Activated T-cell treated with anti-CD3 and anti-CD28 coated beads, Interleukin-2, amount 50 U/mL, for 72 hours (primary cell): Measurements from ENCODE around the gene KIF26B. TPM values are rescaled to one million over a fixed set of nuclear protein-coding genes. Genes with fewer than 3 reads are reported as not detected.

ENCODE experiments used
- ATAC-seq, 2 donors: fragments of 150-1000 bp; cut with Tn5 transposase; replicated peaks in 1 of 2; 2 replicates each; pipeline ENCODE4 v1.10.0; 2021; ENCODE audit warnings: moderate library complexity in 2 of 2, mild to moderate bottlenecking in 1 of 2
- DNase-seq, 2 donors: peaks; one replicate each; pipeline ENCODE4 v3.0.0; 2021 to 2022; ENCODE audit warnings: mixed read lengths in 1 of 2
- H3K27ac Mint-ChIP-seq: one replicate; pipeline ENCODE4 v1.8.0; 2022; ENCODE audit warnings: mild to moderate bottlenecking, moderate library complexity, mixed read lengths
- H3K27me3 Mint-ChIP-seq: one replicate; pipeline ENCODE4 v1.8.0; 2022; ENCODE audit warnings: low read depth, mixed read lengths
- H3K36me3 Mint-ChIP-seq, 2 donors: one replicate each; pipeline ENCODE4 v1.8.0; 2022; ENCODE audit warnings: mixed read lengths in 2 of 2, mild to moderate bottlenecking in 1 of 2; ENCODE audit not compliant: insufficient read depth in 2 of 2
- H3K4me1 Mint-ChIP-seq: one replicate; pipeline ENCODE4 v1.8.0; 2022; ENCODE audit warnings: low read depth, mixed read lengths
- H3K4me3 Mint-ChIP-seq, 2 donors: one replicate each; pipeline ENCODE4 v1.8.0; 2022; ENCODE audit warnings: mild to moderate bottlenecking in 2 of 2, mixed read lengths in 2 of 2, moderate library complexity in 2 of 2
- H3K9me3 Mint-ChIP-seq, 2 donors: one replicate each; pipeline ENCODE4 v1.8.0; 2022; ENCODE audit warnings: mixed read lengths in 2 of 2
- total RNA-seq, 2 donors: library from RNA; stranded (reverse); gene quantifications; one replicate each; pipeline ENCODE4 v1.2.3, GENCODE V29; 2022

KIF26B gene
- total RNA-seq, 2 donors from 2014 or later = 0.25 to 0.34 TPM

- H3K36me3 Mint-ChIP-seq = no peaks in the 10 kb centered on the region
- H3K9me3 Mint-ChIP-seq = no peaks in the 10 kb centered on the region
- H3K27me3 Mint-ChIP-seq = no peaks in the 10 kb centered on the region
Observed at GRCh38 chr1:245457562-245457961, 302.8 kb downstream of the KIF26B start.

DNA sequence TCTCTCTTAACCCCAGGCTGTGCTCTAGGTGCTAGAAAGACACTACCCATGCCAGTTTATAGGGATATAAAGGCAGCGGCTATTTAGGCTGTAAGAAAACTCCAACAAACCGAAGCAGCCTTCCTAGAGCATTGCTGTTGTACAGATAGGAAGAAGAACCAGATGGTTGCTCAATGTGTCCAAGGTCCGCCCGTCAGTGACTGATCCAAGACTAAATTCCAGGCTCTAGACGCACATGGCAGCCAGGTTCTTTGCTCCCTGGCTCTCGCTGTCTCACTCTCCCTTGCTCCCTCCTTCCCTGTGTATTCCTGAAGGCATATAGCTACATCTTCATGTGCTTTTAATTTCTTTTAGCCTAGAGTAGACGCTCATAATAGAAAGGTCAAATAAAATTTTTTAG, 303.4 kb downstream of the KIF26B start:
- H3K4me3 Mint-ChIP-seq = no peak overlapping the region
- H3K27ac Mint-ChIP-seq = no peak overlapping the region
- no peaks in the 10 kb centered on the region for H3K4me1 Mint-ChIP-seq
- ATAC-seq = no peak
- no peaks in the 10 kb centered on the region for H3K9me3 Mint-ChIP-seq
- H3K36me3 Mint-ChIP-seq = no peaks in the 10 kb centered on the region
- H3K27me3 Mint-ChIP-seq = no peaks in the 10 kb centered on the region
- DNase-seq = no peak

More at GRCh38 chr1:245457562-245457961, 302.8 kb downstream of the KIF26B start:
- Mint-ChIP-seq H3K27ac (no peak overlapping the region), H3K4me1 (no peaks in the 10 kb centered on the region), H3K4me3 (no peak overlapping the region)
- no peak for ATAC-seq
- no peak for DNase-seq

DNA sequence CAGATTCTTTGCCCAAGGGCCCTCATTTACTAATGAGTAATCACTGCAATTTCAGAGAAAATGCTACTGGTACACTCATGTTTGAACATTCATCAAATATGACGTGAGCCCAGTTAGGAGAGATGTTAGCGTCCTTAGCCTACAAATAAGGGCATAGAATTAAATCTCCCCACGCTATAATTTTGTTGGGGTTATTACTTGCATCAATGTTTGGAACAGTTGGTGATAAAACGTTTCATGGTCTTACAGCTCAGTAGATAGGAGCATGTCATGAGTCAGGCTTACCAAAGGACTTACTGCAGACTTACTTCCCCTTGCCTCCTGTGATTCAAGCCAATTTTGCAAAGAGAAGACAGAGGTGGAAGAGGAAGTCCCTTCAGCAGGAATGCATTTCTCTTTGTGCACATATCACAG, 304.0 kb downstream of the KIF26B start:
- H3K4me3 Mint-ChIP-seq = no peak overlapping the region
- H3K27ac Mint-ChIP-seq = no peak overlapping the region
- DNase-seq (no peak), ATAC-seq (no peak)
- peaks cover 0 to under 1% of the 10 kb centered on the region in 2 donors for H3K9me3 Mint-ChIP-seq
- no peaks in the 10 kb centered on the region for H3K36me3 Mint-ChIP-seq
- no peaks in the 10 kb centered on the region for H3K27me3 Mint-ChIP-seq
- H3K4me1 Mint-ChIP-seq = no peaks in the 10 kb centered on the region

GRCh38 chr1:245459621-245460020, 304.8 kb downstream of the KIF26B start:
- Mint-ChIP-seq H3K27me3 (no peaks in the 10 kb centered on the region), H3K36me3 (peaks cover 0 to 4% of the 10 kb centered on the region in 2 donors), H3K4me3 (no peak overlapping the region), H3K27ac (no peak overlapping the region), H3K4me1 (no peaks in the 10 kb centered on the region), H3K9me3 (peaks cover 4 to 6% of the 10 kb centered on the region in 2 donors)
- DNase-seq (no peak), ATAC-seq (no peak)

DNA sequence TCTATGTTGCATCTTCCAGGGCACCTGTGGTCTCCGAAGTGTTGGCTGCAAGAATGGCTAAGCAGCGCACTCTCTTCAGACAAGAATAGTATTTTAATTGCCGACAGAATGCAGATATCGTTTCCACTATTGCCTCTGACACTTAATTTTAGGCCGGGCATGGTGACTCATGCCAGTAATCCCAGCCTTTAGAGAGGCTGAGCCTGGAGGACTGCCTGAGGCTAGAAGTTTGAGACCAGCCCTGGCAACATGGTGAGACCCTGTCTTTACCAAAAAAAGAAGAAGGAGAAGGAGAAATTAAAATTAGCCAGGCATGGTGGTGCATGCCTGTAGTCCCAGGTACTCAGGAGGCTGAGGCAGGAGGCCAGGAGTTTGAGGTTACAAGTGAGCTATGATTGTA, 306.9 kb downstream of the KIF26B start:
- DNase-seq (no peak), ATAC-seq (no peak)
- peaks cover 4 to 6% of the 10 kb centered on the region in 2 donors for H3K9me3 Mint-ChIP-seq
- peaks cover 0 to 4% of the 10 kb centered on the region in 2 donors for H3K36me3 Mint-ChIP-seq
- no peaks in the 10 kb centered on the region for H3K27me3 Mint-ChIP-seq
- no peaks in the 10 kb centered on the region for H3K4me1 Mint-ChIP-seq
- H3K4me3 Mint-ChIP-seq = no peak overlapping the region
- no peak overlapping the region for H3K27ac Mint-ChIP-seq

DNA sequence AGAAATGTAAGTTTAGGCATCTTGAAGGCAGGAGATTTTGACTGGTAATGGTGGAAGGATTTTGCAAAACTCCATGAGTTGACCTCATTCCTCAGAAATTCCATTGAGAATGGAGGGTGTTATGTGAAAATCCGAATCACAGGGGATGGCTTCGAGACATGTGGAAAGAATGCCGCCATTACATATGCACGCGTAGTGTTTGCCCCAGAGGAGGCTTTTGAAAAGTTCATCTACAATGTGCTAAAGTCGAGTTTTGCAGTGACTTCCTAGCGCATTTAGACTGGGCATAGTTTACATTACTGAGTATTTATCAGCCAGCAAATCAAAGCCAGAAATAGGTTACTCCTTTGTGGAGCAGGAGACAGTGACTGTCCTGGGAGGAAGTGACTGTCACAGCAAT, 307.4 kb downstream of the KIF26B start:
- H3K27me3 Mint-ChIP-seq = no peaks in the 10 kb centered on the region
- peaks cover 4 to 6% of the 10 kb centered on the region in 2 donors for H3K9me3 Mint-ChIP-seq
- no peak for ATAC-seq
- H3K4me1 Mint-ChIP-seq = no peaks in the 10 kb centered on the region
- H3K36me3 Mint-ChIP-seq = peaks cover 0 to 4% of the 10 kb centered on the region in 2 donors
- H3K4me3 Mint-ChIP-seq = no peak overlapping the region
- DNase-seq = no peak
- no peak overlapping the region for H3K27ac Mint-ChIP-seq

DNA sequence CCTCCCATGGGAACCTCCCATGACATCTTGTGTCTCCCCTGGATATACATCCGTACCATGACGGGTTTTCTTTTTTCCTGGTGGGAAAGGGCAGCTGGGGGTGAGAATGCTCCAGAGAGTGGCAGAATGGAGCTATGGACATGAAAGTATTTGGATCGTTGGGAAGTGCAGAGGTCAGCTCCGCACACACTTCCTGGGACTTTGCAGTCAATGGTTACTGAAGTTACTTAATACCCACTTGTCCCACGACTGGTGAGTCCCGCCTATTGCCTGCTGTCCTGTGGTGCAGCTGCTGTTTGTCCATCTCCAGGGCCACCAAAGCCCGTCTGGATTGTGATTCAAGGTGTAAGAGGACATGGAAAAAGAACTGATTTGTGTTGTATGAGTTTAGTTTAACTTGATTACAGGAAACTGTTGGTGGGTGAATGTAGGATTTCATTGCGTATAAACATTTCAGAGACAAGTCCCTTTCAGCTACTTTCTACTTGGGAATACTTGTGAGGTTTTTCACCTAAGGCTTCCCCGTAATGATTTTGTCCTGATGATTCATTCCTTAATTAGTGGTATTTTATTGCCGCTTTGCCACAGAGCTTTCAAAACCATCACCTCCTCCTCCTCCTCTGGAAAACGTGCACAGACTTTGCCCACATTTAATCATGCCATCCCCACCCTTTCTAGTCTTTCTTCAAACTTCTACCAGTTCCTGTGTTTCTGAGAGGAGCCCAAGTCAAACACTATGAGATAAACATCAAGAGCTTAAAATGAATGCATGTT, 308.8 kb downstream of the KIF26B start:
- no peak for DNase-seq
- Mint-ChIP-seq H3K4me3 (no peak overlapping the region), H3K27me3 (no peaks in the 10 kb centered on the region), H3K9me3 (peaks cover 4 to 6% of the 10 kb centered on the region in 2 donors), H3K27ac (peak overlapping the region; percentile 6), H3K36me3 (peaks cover 0 to 4% of the 10 kb centered on the region in 2 donors), H3K4me1 (no peaks in the 10 kb centered on the region)
- ATAC-seq = no peak

DNA sequence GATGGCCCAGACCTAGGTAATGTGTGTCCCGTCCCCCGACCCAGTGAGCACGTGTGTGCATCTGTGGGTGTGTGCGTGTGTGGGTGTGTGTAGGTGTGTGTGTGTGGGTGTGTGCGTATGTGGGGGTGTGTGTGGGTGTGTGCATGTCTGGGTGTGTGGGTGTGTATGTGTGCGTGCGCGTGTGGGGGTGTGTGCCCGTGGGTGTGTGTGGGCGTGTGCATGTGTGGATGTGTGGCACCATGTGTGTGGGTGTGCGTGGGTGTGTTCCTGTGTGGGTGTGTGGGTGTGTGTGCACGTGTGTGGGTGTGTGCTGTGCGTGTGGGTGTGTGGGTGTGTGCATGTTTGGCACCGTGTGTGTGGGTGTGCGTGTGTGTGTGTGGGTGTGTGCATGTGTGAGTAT, 309.5 kb downstream of the KIF26B start:
- no peak for DNase-seq
- Mint-ChIP-seq H3K4me1 (no peaks in the 10 kb centered on the region), H3K36me3 (peaks cover 0 to 4% of the 10 kb centered on the region in 2 donors), H3K27me3 (no peaks in the 10 kb centered on the region), H3K9me3 (peaks cover 4 to 6% of the 10 kb centered on the region in 2 donors), H3K4me3 (no peak overlapping the region), H3K27ac (peak overlapping the region; percentile 6)
- no peak for ATAC-seq

- H3K27ac Mint-ChIP-seq = no peak overlapping the region
- H3K4me1 Mint-ChIP-seq = no peaks in the 10 kb centered on the region
- DNase-seq = no peak
- H3K9me3 Mint-ChIP-seq = peaks cover 4 to 6% of the 10 kb centered on the region in 2 donors
- no peak for ATAC-seq
- H3K27me3 Mint-ChIP-seq = no peaks in the 10 kb centered on the region
- H3K4me3 Mint-ChIP-seq = no peak overlapping the region
- peaks cover 0 to 4% of the 10 kb centered on the region in 2 donors for H3K36me3 Mint-ChIP-seq
Observed at GRCh38 chr1:245465666-245466065, 310.9 kb downstream of the KIF26B start.

DNA sequence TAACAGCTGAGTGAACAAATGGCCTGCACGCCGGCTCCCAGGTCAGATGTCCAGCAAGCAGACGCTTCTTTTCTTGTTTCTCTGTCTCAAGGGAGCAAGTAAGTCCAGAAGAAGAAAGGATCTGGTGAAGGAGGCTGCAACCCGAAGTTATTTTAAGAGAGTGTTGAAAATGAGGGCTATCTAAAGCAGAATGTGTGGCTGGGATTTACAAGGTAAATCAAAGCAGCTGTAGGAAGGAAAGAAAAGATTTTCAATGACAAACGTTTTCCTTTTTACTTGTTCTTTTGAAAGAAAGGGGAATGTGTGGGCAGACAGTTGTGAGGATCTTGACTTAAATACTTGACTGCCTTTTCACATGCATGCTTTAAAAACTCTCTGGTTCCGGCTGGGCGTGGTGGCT, 311.5 kb downstream of the KIF26B start:
- H3K4me3 Mint-ChIP-seq = no peak overlapping the region
- H3K27me3 Mint-ChIP-seq = no peaks in the 10 kb centered on the region
- no peak for ATAC-seq
- peaks cover 0 to 4% of the 10 kb centered on the region in 2 donors for H3K36me3 Mint-ChIP-seq
- peaks cover 4 to 6% of the 10 kb centered on the region in 2 donors for H3K9me3 Mint-ChIP-seq
- DNase-seq = no peak
- no peaks in the 10 kb centered on the region for H3K4me1 Mint-ChIP-seq
- no peak overlapping the region for H3K27ac Mint-ChIP-seq

DNA sequence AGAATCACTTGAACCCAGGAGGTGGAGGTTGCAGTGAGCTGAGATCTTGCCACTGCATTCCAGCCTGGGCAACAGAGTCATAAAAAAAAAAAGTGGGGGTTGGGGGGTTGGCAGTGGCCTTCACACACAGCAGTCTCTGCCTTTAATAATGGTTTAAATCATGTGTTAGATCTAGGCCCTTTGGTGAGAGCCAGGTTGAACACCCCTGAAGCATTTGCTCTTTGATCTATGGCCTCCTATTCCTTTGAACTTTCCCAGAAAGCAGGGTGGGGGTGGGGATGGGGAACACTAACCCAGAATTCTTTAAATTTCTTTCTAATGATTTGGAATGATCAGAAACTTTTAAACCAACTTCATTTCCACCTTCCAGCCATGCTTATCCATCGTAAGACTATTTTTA, 313.0 kb downstream of the KIF26B start:
- no peak for ATAC-seq
- Mint-ChIP-seq H3K4me3 (no peak overlapping the region), H3K27me3 (no peaks in the 10 kb centered on the region), H3K4me1 (no peaks in the 10 kb centered on the region), H3K36me3 (peaks cover 0 to 4% of the 10 kb centered on the region in 2 donors), H3K9me3 (peaks cover 4 to 6% of the 10 kb centered on the region in 2 donors), H3K27ac (no peak overlapping the region)
- DNase-seq = no peak

DNA sequence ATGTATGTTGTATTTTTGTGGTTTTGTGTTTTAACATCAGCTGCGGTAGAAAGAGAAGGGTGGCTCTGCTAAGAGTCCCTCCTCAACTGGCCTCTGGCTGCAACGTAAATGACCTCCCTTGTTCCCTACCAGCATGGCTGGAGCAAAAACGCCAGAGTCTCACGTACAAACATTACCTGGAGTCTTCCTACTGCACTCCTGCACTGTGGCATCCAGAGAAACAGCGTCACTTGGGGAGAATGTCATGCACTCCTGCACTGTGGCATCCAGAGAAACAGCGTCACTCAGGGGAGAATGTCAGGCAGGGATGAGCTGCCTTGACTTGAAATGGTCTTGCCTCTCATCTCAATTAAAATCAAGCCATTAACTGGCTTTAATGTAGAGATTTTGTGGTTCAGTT, 314.2 kb downstream of the KIF26B start:
- Mint-ChIP-seq H3K27ac (no peak overlapping the region), H3K4me3 (no peak overlapping the region), H3K4me1 (no peaks in the 10 kb centered on the region), H3K27me3 (no peaks in the 10 kb centered on the region), H3K36me3 (peaks cover 0 to 2% of the 10 kb centered on the region in 2 donors), H3K9me3 (peaks cover 2 to 6% of the 10 kb centered on the region in 2 donors)
- ATAC-seq = no peak
- no peak for DNase-seq

DNA sequence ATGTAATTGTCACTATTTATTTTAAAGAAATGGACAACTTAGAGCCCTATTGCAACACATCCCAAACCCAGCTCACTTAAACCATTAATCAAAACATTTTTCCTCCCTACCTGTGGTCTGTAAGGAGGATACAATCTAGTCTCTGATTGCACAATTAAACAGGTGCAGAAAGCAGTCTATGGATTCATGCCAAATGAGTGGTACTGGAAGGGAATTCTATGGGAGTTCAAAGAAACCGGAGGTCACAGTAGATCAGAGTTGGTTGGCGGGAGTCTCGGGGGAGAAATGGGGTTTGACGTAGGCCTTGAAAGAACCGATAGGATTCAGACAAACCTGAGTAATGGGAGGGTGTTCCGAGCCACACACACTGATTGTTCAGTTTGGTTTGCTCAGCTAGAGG, 314.9 kb downstream of the KIF26B start:
- no peak overlapping the region for H3K27ac Mint-ChIP-seq
- no peak overlapping the region for H3K4me3 Mint-ChIP-seq
- ATAC-seq (no peak), DNase-seq (no peak)
- no peaks in the 10 kb centered on the region for H3K9me3 Mint-ChIP-seq
- no peaks in the 10 kb centered on the region for H3K27me3 Mint-ChIP-seq
- H3K4me1 Mint-ChIP-seq = no peaks in the 10 kb centered on the region
- H3K36me3 Mint-ChIP-seq = no peaks in the 10 kb centered on the region

- no peaks in the 10 kb centered on the region for H3K9me3 Mint-ChIP-seq
- no peak for DNase-seq
- no peaks in the 10 kb centered on the region for H3K36me3 Mint-ChIP-seq
- ATAC-seq = no peak
- no peak overlapping the region for H3K4me3 Mint-ChIP-seq
- no peak overlapping the region for H3K27ac Mint-ChIP-seq
- H3K4me1 Mint-ChIP-seq = no peaks in the 10 kb centered on the region
- no peaks in the 10 kb centered on the region for H3K27me3 Mint-ChIP-seq
Observed at GRCh38 chr1:245475126-245475525, 320.3 kb downstream of the KIF26B start.
